Heart left ventricle (tissue), 16 donors: ENCODE results near the gene PLXNA3. TPM values are rescaled to one million over a fixed set of nuclear protein-coding genes. Genes with fewer than 3 reads are reported as not detected.
A peak's percentile ranks its signal among the peaks of the same experiment; 100 is the strongest.

ENCODE experiments used
- ATAC-seq, 4 donors: fragments of 200-7000 bp; cut with Tn5 transposase; one replicate each; pipeline ENCODE4 v1.9.1; 2020 to 2022; ENCODE audit warnings: moderate library complexity in 4 of 4, mild to moderate bottlenecking in 3 of 4, moderate number of reproducible peaks in 1 of 4
- DNase-seq, 5 donors: peaks; one replicate each; pipeline ENCODE4 v3.0.0-alpha.2; 2020
- H3K27ac ChIP-seq, 12 donors: fragments of 200-600 bp; sonication (generic) in 4 of 12; one replicate each; pipeline versions ENCODE4 v1.5.0 to v1.8.0; 2016 to 2022; ENCODE audit warnings: mild to moderate bottlenecking in 2 of 12
- H3K27me3 ChIP-seq, 9 donors: fragments of 200-600 bp; sonication (generic) in 2 of 9; one replicate each; pipeline versions ENCODE4 v1.5.1 to v1.8.0; 2016 to 2022; ENCODE audit warnings: mild to moderate bottlenecking in 3 of 9
- H3K36me3 ChIP-seq, 9 donors: fragments of 200-600 bp; sonication (generic) in 2 of 9; one replicate each; pipeline versions ENCODE4 v1.5.0 to v1.8.0; 2018 to 2022; ENCODE audit warnings: mild to moderate bottlenecking in 2 of 9
- H3K4me1 ChIP-seq, 12 donors: fragments of 200-600 bp; sonication (generic) in 4 of 12; one replicate each; pipeline versions ENCODE4 v1.5.0 to v1.8.0; 2016 to 2022; ENCODE audit warnings: mild to moderate bottlenecking in 3 of 12
- H3K4me3 ChIP-seq, 12 donors: fragments of 200-600 bp; sonication (generic) in 4 of 12; one replicate each; pipeline versions ENCODE4 v1.5.0 to v1.8.0; 2017 to 2022; ENCODE audit warnings: mild to moderate bottlenecking in 9 of 12, moderate library complexity in 4 of 12
- H3K9me3 ChIP-seq, 12 donors: fragments of 200-600 bp; sonication (generic) in 4 of 12; one replicate each; pipeline versions ENCODE4 v1.5.0 to v1.8.0; 2016 to 2022; ENCODE audit warnings: mild to moderate bottlenecking in 1 of 12
- CTCF ChIP-seq, 12 donors: fragments of 200-600 bp; sonication (generic) in 4 of 12; IDR thresholded peaks; one replicate each; pipeline versions ENCODE4 v1.5.0 to v1.8.0; 2018 to 2022; ENCODE audit warnings: antibody characterized with exemption in 12 of 12, mild to moderate bottlenecking in 5 of 12
- POLR2A ChIP-seq, 2 donors: fragments of 450-650 bp; IDR thresholded peaks; one replicate each; pipeline ENCODE4 v1.6.1; 2017; ENCODE audit warnings: antibody characterized with exemption in 2 of 2, mild to moderate bottlenecking in 2 of 2, moderate library complexity in 2 of 2
- WGBS, 4 donors: extraction: QIAGEN DNeasy Blood & Tissue Kit in 2 of 4; methylation state at CpG; one replicate each; pipeline versions ENCODE4 v1.1.5 to v1.1.7; 2013 to 2018; 5-methylcytosine and 5-hydroxymethylcytosine counted together
- intact Hi-C, 10 donors: fragments of 100-400 bp; cut with DNase I; formaldehyde crosslinking; loops; one replicate each; pipeline versions ENCODE4 v1.11.1 to v1.14.2; 2022
- polyA plus RNA-seq, 2 donors: library from polyadenylated mRNA; stranded (reverse); fragments of 200-250 nt; gene quantifications; one replicate each; pipeline ENCODE4 v1.2.3, GENCODE V29; 2013
- total RNA-seq, 9 donors: library from RNA; depleted of rRNA in 2 of 9; stranded (reverse); fragments of >200 nt in 2 of 9; fragmentation: NEBNext Ultra II Directional in 3 of 9; extraction: Animal tissue kit (Norgen Biotek cat#: 25700) in 3 of 9; gene quantifications; one replicate each; pipeline versions ENCODE4 v1.1.0 to v1.2.4, GENCODE V29; 2016 to 2023
- donor health status: ischemic (EF 13 %, LVEDD 7.1; RV severe dilation, severe dysfunction).
- donor health status: healthy with polysubstance abuse.
- donor health status: DM: no; HTN: yes; CAD: no.
- donor health status: DM: no; HTN: no; CAD: no.
- donor health status: ischemic (EF 25% LVEDD 6.9; RV normal size, moderate dysfunction).
- donor health status: ischemic (EF 25% LVEDD 5.7; RV mildly dilated, moderate dysfunction).
- donor health status: healthy.
- donor health status: DM: yes; HTN: yes; CAD: no.
- donor health status: ischemic (EF 35%, LVEDD 5.7; RV mildly dilated, moderate dysfunction).
- donor health status: nonischemic (EF 11% LVEDD 7.7; RV severe dilation, severe dysfunction).
- donor health status: DM: yes; HTN: yes; CAD: no.
- donor health status: PGD.
- donor health status: ischemic (EF 29% LVEDD 5.4; RV normal size, mild dysfunction).
- donor health status: nonischemic (EF 23%, LVEDD 6.1; RV moderate dilation, normal function).

PLXNA3 gene
- total and polyA plus RNA-seq, 11 donors = 4.7 to 46.6 (median 12.6) TPM

- intact Hi-C loops = loop anchor here in 5 of 10 donors (2.0 to 10.0 kb wide), 5 partner anchors 24 to 80 kb away; partner anchors contain the start of genes EMD (in 1 of the 5), FAM3A (in 1 of the 5), FLNA (in 1 of the 5) and LAGE3 (in 1 of the 5)
- DNase-seq = peak; percentile 60 to 82 (median 68)
- Histone ChIP-seq H3K27ac (peak within 1 kb of the TSS; percentile 83 to 96 (median 87)), H3K4me1 (peaks cover 0 to 16% (median 4%) of the 10 kb centered on the region in 12 donors), H3K4me3 (peak within 1 kb of the TSS; percentile 60 to 96 (median 78)), H3K27me3 (no peaks in the 10 kb centered on the region), H3K36me3 (peaks cover 0 to 51% (median 30%) of the 10 kb centered on the region in 9 donors), H3K9me3 (no peaks in the 10 kb centered on the region)
- TF ChIP-seq POLR2A (IDR thresholded peaks at IDR 0.05) (peak in 1 of 2 donors; percentile 41), CTCF (IDR thresholded peaks at IDR 0.05) (no peak)
- 0 to 51% (median 21%) methylated on average over 67 to 92 of the region's 93 CpGs for WGBS, 4 donors
- peak in 3 of 4 donors; percentile 36 to 66 (median 48) for ATAC-seq
Observed at GRCh38 chrX:154436983-154437752, 20.9 kb upstream of the PLXNA3 start, which contains the start of gene GDI1. Gene GDI1, plus strand, starts transcription at chrX:154437154. Its CDS starts 101 bp downstream, at chrX:154437255.

GRCh38 chrX:154437971-154438893, 19.8 kb upstream of the PLXNA3 start:
- DNase-seq = no peak
- no peak for ATAC-seq
- no peaks in the 10 kb centered on the region for H3K27me3 ChIP-seq
- no peaks in the 10 kb centered on the region for H3K9me3 ChIP-seq
- H3K36me3 ChIP-seq = peaks cover 0 to 46% (median 30%) of the 10 kb centered on the region in 9 donors
- TF ChIP-seq POLR2A (IDR thresholded peaks at IDR 0.05) (no peak), CTCF (IDR thresholded peaks at IDR 0.05) (no peak)
- peaks cover 0 to 16% (median 4%) of the 10 kb centered on the region in 12 donors for H3K4me1 ChIP-seq
- WGBS, 4 donors = 29 to 64% (median 49%) methylated on average over 23 to 28 of the region's 28 CpGs
- intact Hi-C loops = loop anchor here in 5 of 10 donors (2.0 to 10.0 kb wide), 5 partner anchors 25 to 79 kb away; partner anchors contain the start of genes EMD (in 1 of the 5), FAM3A (in 1 of the 5), FLNA (in 1 of the 5) and LAGE3 (in 1 of the 5)
- peak overlapping the region in 11 of 12 donors; percentile 60 to 96 (median 77) for H3K4me3 ChIP-seq
- H3K27ac ChIP-seq = peak overlapping the region in 9 of 12 donors; percentile 24 to 94 (median 87)

GRCh38 chrX:154439841-154440240, 18.2 kb upstream of the PLXNA3 start:
- Histone ChIP-seq H3K27me3 (no peaks in the 10 kb centered on the region), H3K4me1 (peaks cover 0 to 24% (median 11%) of the 10 kb centered on the region in 12 donors), H3K27ac (no peak overlapping the region), H3K36me3 (peaks cover 0 to 38% (median 29%) of the 10 kb centered on the region in 9 donors), H3K4me3 (no peak overlapping the region), H3K9me3 (no peaks in the 10 kb centered on the region)
- 87 to 90% (median 88%) methylated on average over 18 of the region's 18 CpGs for WGBS, 4 donors
- intact Hi-C loops = loop anchor here in 4 of 10 donors (5.0 to 10.0 kb wide), 5 partner anchors 37 to 77 kb away; partner anchors contain the start of genes EMD (in 1 of the 4), FAM3A (in 1 of the 4), FLNA (in 1 of the 4) and LAGE3 (in 1 of the 4)
- no peak for ATAC-seq
- DNase-seq = no peak
- no peak for TF ChIP-seq CTCF (IDR thresholded peaks at IDR 0.05)
- TF ChIP-seq POLR2A (IDR thresholded peaks at IDR 0.05) = no peak
